MV-4-11 (cell line): ENCODE measurements around the gene ADIRF.
"Not testable (repeated sequence)": the region's sequence is repeated elsewhere in the genome, so short reads cannot be mapped to it uniquely, and the experiment has no call there.

Experiments
- DNase-seq: peaks from one replicate; lab custom pipeline; 2025; lab: John Stamatoyannopoulos, UW

Gene ADIRF

DNA sequence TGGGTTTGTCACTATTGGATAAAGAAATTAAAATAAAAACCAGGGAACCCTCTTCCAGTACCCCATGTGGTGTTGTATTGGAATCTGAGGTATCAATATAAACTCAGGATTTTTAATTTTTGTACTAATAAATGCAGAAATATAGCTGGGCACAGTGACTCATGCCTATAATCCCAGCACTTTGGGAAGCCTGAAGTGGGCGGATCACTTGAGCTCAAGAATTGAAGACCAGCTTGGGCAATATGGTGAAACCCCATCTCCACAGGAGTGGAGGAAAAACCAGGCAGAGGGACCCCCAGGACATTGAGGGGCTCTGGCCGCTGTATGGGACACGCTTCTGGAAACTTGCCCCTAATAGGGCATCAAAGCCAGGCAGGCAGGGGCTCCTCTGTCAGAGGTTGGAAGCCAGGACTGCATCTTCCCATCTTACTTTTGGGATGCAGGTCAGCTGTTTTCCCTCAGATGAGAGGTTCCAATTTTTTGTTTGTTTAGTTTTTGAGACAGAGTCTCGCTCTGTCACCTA lies 11.1 kb downstream of the ADIRF start:
- DNase-seq: no peak

- DNase-seq: no peak
Measured at GRCh38 chr10:86979977-86980448, 11.7 kb downstream of the ADIRF start.

GRCh38 chr10:86981020-86981419 lies 12.7 kb downstream of the ADIRF start:
- DNase-seq: not testable (repeated sequence)

GRCh38 chr10:86981716-86982115 lies 13.4 kb downstream of the ADIRF start:
- DNase-seq: no peak

- not testable (repeated sequence) for DNase-seq
Measured at GRCh38 chr10:86984498-86984897, 16.2 kb downstream of the ADIRF start.

DNA sequence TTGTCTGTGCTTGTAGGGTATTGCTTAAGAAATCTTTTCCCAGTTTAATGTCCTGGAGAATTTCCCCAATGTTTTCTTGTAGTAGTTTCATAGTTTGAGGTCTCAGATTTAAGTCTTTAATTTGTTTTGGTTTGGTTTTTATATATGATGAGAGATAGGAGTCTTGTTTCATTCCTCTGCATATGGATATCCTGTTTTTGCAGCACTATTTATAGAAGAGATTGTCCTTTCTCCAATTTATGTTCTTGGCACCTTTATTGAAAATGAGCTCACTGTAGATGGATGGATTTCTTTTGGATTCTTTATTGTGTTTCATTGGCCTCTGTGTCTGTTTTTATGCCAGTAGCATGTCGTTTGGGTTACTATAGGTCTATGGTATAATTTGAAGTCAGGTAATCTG lies 20.2 kb downstream of the ADIRF start:
- no peak for DNase-seq

GRCh38 chr10:86991362-86991761 lies 23.1 kb downstream of the ADIRF start:
- not testable (repeated sequence) for DNase-seq

DNA sequence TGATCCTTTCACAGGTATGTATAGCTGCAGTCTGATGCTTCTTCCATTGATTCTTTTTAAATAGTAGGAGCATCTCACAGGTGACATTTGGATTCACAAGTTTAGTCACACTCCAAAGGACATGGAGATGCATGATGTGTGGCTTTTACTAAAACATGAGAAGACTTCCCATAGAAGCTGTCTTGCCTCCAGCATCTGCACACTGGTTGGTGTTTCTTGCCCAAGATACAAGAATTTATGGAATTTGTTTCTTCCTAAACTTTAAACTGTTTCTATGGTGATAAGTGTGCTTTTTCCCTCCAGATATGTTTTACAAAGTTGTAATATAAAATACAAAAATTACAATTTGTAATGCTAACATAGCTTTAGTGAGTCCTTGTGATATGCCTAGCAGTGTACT lies 24.2 kb downstream of the ADIRF start:
- no peak for DNase-seq

- no peak for DNase-seq
Measured at GRCh38 chr10:86992929-86993328, 24.6 kb downstream of the ADIRF start.

DNA sequence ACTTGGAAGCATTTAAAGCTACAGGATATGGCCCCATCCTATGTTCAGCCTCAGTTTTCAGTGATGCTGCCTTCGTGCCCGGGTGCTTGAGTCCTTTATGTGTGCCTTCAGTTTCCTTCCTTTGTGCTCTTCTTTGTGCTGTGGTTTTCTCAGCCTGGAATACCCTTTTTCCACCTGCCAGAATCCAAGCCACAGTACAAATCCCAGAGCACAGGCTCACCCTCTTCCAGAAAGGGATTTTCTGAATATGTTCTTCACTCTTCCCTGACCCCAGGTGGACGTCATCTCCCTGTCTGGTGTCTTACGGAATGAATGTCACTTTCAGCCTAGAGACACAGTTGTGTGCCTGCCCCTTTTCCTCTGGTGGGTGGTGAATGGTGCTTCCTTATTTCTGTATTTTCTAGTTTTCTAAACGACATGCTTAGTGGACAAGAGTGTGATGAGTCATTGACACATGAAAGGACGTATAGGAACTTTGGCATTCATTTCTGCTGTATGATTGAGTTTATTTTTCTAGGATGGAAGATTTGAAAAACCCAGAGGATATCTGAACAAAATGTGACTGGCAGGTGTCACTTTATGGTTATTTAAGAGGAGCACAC lies 31.6 kb downstream of the ADIRF start:
- peak; percentile 74 for DNase-seq

DNA sequence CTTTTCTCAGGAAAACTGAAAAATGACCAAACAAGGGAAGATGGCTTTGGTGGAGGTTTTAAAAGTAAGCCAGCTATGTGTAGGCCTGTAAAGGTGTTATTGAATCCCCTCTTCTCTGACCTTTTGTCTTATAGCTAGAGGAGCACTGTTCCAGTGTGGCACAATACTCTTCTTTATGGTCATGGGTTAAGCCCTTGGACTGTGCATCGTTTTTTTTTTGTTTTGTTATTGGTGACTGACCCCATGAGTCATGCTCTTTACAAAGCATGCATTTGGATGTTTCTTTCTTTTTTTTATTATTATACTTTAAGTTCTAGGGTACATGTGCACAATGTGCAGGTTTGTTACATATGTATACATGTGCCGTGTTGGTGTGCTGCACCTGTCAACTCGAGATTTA lies 32.2 kb downstream of the ADIRF start:
- no peak for DNase-seq

DNA sequence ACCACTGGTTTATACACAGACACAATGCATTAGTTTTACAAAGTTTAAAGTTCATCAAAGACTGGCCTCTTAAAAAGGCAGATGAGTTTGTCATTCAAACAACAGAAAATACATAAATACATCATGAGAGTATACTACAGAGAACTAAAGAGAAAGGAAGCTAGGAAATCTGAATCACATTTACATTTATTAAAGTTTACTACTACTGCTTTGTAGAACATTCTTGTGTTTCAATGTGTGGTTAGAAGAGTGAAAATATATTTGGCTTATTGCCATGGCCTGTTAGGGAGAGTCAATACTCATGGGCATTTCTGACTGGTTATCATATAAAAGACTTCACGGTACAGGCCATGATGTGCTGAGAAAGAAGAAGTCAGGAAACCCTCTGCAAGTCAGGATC lies 38.8 kb downstream of the ADIRF start:
- DNase-seq: not testable (repeated sequence)

DNA sequence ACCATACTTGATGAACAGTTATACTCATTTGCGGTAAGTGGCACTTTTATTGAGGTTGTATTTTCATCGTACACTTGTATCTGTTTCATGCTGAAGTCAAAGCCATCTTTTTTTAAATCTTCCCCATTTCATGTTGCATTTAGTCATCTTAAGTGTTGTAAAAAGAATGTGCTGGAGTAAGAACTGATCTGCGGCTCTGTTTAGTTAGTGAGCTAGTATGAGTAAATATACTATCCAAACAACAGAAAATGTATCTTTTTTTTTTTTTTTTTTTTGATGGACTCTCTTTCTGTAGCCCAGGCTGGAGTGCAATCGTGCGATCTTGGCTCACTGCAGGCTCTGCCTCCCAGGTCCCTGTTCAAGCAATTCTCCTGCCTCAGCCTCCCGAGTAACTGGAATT lies 39.4 kb downstream of the ADIRF start:
- not testable (repeated sequence) for DNase-seq

DNA sequence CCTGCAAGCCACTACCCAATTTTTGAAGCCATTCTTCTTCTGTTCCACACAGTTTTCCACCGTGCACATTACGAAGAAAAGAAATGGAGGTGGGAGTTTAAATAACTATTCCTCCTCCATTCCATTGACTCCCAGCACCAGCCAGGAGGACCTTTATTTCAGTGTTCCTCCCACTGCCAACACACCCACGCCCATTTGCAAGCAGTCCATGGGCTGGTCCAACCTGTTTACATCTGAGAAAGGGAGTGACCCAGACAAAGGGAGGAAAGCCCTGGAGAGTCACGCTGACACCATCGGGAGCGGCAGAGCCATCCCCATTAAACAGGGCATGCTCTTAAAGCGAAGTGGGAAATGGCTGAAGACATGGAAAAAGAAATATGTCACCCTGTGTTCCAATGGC lies 40.0 kb downstream of the ADIRF start:
- not testable (repeated sequence) for DNase-seq

- not testable (repeated sequence) for DNase-seq
Measured at GRCh38 chr10:87009134-87009696, 40.9 kb downstream of the ADIRF start.

DNA sequence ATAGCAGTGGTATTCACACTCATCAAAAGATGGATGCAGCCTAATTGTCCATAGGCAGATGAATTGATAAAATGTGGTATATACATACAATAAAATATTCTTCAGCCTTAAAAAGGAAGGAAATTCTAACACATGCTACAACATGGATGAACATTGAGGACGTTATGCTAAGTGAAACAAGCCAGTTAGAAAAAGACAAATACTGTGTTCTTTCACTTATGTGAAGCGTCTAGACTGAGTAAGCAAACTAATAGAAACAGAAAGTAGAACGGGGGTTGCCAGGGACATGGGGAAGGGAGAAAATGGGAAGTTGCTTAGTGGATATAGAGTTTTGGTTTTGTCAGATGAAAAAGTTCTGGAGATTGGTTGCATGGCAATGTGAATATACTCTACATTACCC lies 45.2 kb downstream of the ADIRF start:
- DNase-seq: peak; percentile 61

- DNase-seq: not testable (repeated sequence)
Measured at GRCh38 chr10:87014986-87015716, 46.9 kb downstream of the ADIRF start.

GRCh38 chr10:87018127-87018526 lies 49.8 kb downstream of the ADIRF start:
- DNase-seq: not testable (repeated sequence)

DNA sequence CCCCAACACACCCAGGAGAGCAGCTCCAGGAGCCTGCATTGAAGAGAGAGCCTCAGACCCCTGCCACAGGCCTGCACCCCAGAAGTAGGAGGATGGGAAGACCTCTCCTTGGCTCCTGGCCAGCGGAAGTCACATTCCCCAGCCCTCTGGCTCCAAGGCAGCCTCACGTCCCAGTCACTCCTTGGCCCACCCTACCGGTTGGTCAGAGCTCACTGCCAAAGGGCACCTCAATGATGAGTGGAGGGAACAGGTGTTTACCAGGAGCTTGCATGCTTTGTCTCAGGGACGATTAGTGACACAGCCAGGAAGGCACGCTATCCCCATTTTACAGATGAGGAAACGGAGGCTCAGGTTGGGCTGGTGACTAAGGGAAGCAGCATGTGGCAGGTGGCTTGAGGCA lies 50.8 kb downstream of the ADIRF start:
- not testable (repeated sequence) for DNase-seq

GRCh38 chr10:87019504-87019903 lies 51.2 kb downstream of the ADIRF start:
- DNase-seq: not testable (repeated sequence)

DNA sequence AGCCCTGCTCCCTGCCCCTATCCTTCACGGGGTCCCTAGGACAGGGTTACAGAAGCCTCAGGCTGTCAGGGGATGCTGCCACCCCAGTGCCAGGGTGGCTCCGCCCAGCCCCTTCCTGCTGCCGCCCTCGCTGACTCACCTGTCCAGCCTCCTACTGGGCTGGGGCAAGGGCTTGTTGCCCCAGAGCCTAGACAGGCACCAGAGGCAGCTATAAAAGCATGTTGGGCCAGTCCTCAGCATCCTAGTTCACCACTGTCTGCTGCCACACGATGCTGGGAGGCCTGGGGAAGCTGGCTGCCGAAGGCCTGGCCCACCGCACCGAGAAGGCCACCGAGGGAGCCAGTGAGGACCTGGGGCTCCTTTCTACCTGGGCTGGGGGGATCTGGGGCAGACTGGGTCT lies 51.8 kb downstream of the ADIRF start, which contains the start of gene FAM25A:
Gene FAM25A, plus strand, starts transcription at position 239 of the 400 bp plus-strand sequence. Its CDS starts 31 bp downstream, at position 270.
- not testable (repeated sequence) for DNase-seq
